NCI-H2171 treated with DMSO at 0.1 percent for 48 hours (cell line): ENCODE data around the gene USP9Y.
A peak's percentile ranks its signal among the peaks of the same experiment; 100 is the strongest.
"Not testable (repeated sequence)": the region's sequence is repeated elsewhere in the genome, so short reads cannot be mapped to it uniquely, and the experiment has no call there.

Experiments used
- DNase-seq: peaks from one replicate; lab custom pipeline; 2025; lab: John Stamatoyannopoulos, UW

The USP9Y gene

GRCh38 chrY:12701181-12701695 is at the start of gene USP9Y:
TSS of gene USP9Y (plus strand) at chrY:12701231. CDS start at chrY:12709448, 8,217 bp downstream.
- no peak for DNase-seq

DNA sequence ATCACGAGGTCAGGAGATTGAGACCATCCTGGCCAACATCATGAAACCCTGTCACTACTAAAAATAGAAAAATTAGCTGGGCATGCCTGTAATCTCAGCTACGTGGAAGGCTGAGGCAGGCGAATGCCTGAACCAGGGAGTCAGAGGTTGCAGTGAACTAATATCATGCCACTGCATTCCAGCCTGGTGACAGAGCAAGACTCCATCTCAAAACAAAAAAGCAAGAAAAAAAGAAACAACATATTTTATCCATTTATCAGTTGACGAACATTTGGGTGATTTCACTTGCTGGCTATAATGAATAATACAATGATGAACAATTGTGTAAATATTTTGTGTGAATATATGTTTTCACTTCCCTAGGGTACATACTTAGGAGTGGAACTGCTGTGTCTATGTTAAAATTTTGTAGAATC is 49.4 kb upstream of the USP9Y start:
- no peak for DNase-seq

GRCh38 chrY:12661745-12662681 is 39.0 kb upstream of the USP9Y start:
- DNase-seq: peak; percentile 77

- DNase-seq: peak; percentile 39
Measured at GRCh38 chrY:12662745-12663591, 38.1 kb upstream of the USP9Y start.

- not testable (repeated sequence) for DNase-seq
Measured at GRCh38 chrY:12663845-12664244, 37.2 kb upstream of the USP9Y start.

GRCh38 chrY:12678111-12678510 is 22.9 kb upstream of the USP9Y start:
- no peak for DNase-seq

DNA sequence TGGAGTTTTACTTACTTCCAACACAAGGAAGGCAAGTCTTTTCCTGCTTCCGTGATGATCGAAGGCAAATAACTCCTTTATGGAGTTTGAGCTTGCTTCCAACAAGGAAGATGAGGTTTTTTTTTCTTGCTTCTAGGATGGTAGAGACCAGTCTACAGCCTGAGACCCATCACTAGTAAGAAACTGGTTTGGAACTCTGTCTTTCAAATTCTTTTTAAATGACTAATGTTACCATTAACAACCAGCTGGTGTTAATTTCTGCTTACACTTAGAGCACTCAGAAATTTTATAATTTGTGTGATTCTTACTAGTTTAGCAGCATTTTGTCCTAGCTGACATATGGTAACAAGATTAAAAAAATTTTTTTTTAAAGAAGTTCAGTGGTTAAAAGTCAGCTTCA is 19.5 kb upstream of the USP9Y start:
- no peak for DNase-seq

GRCh38 chrY:12688337-12688736 is 12.7 kb upstream of the USP9Y start:
- DNase-seq: no peak

GRCh38 chrY:12700087-12700486 is 944 bp upstream of the USP9Y start:
- DNase-seq: no peak

GRCh38 chrY:12702174-12702573 is 1.1 kb downstream of the USP9Y start:
- DNase-seq: no peak

DNA sequence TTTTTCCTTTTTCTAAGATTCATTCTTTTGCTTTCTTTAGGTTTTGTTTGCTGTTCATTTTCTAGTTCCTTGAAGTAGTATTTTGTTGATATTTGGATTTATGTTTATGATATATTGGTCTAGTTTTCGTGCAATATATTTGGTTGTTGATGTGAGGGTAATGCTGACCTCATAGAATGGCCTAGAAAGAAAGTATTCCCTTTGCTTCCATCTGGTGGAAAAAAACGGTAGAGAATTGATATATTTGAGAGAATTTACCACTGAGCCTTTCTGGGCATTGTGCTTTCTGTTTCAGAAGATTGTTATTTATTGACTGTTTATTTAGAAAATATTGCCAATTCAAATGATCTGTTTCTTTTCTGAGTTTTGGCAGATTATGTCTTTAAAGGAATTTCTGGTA is 9.4 kb downstream of the USP9Y start:
- no peak for DNase-seq

- no peak for DNase-seq
Measured at GRCh38 chrY:12715376-12715775, 14.3 kb downstream of the USP9Y start.

DNA sequence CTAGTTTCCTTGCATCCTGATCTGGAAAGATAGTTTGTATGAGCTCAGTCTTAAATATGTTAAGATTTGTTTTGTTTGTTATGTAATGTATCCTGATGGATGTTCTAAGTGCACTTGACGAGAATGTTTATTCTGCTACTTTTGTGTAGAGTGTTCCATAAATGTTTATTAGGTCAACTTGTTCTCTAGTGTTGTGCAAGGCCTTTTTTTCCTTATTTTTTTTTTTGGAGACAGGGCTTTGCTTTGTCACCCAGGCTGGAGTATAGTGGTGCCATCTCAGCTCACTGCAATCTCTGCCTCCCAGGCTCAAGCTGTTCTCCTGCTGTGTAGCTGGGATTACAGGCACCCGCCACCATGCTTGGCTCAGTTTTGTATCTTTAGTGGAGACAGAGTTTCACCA is 28.7 kb downstream of the USP9Y start:
- no peak for DNase-seq

GRCh38 chrY:12733625-12734024 is 32.6 kb downstream of the USP9Y start:
- no peak for DNase-seq

DNA sequence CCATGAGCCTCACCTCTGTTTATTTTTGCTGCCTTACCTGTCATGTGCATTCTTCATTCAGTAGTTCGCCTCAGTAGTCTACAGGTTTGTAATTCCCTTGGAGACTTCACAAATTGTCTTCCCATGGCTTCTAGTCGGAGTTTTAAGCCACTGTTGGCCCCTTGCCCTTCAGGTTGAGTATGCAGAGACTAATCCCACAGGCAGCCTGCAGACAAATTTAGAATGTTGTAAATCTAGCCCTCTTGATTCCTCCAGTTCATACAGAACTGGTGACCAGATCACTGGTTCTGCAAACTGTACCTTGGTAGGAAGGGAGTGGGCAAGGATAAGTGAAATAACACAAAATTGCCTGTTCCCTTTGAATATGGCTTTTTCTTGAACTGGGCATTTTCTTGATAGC is 33.0 kb downstream of the USP9Y start:
- no peak for DNase-seq

DNA sequence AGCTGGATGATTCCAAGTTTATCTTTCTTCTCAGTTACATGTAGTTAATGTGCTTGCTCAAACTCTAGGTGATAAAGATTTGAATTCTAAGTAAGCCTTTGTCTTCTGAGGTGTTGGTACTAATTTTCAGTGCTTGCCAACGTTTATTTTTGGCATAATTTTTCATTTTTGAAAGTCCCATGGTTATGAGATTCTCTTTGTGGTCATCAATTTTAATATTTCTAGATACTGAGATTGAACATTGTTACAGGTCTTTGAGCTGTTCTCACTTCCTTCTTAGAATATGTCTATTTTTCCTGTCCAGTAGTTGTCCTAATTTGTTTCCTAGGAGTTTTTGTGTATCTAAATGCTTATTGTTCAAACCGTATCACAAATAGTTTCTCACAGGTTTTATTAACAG is 40.4 kb downstream of the USP9Y start:
- DNase-seq: no peak

- no peak for DNase-seq
Measured at GRCh38 chrY:12742725-12743124, 41.7 kb downstream of the USP9Y start.

DNA sequence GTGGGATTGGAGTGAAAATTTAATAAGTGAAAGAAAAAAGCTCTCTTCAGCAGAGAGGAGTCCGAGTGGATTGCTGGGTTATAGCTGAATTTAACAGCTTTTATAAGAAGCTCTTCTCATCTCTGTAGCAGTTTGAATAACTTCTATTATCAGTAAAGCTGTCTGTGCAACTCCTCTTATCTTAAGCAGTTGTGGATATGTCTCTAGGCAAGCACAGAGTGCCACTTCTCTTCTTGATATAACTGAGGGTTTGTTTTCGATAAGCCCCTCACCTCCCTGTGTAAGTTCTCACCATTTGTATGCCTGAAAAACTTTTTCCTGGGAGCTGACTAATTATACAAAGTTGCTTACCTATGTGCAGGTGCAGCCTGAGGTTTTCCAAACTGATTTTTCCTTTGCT is 43.1 kb downstream of the USP9Y start:
- DNase-seq: no peak

- DNase-seq: no peak
Measured at GRCh38 chrY:12749293-12749692, 48.3 kb downstream of the USP9Y start.

- DNase-seq: no peak
Measured at GRCh38 chrY:12752856-12753255, 51.8 kb downstream of the USP9Y start.

DNA sequence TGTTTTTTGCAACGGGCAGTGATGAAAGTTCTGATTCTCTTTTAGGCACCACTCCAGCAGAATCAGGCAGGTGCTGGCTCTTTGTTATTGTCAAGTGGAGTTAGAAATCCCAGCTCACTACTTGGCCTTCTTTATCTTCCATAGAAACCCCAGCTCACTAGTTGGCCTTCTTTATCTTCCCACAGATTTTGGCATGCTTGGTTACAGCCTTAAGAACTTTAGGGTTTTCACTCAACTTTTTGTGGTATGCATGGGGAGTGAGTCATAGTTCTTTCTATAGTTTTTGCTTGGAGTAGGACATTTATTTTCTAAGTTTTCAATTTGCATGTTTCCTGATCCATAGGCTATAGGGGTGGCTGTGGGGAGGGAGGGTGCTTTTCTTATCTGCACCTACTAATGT is 55.0 kb downstream of the USP9Y start:
- DNase-seq: no peak

DNA sequence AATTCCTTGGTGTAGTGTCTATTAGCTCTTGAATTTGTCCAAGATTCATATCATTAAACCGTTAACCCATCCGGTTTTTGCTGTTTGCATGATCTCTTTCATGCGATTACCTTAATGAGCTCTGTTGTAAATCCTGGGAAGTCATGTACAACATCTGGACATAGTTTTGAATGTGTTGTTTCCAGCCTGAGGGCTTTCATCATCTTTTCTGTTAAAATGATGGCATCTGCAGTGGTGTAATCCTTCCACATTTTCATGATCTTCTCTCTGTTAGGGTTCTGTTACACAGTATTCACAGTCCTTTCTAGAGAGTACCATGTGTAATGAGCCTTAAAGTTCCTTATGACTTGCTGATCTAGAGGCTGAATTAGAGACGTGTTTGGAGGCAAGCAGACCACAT is 64.9 kb downstream of the USP9Y start:
- DNase-seq: no peak

DNA sequence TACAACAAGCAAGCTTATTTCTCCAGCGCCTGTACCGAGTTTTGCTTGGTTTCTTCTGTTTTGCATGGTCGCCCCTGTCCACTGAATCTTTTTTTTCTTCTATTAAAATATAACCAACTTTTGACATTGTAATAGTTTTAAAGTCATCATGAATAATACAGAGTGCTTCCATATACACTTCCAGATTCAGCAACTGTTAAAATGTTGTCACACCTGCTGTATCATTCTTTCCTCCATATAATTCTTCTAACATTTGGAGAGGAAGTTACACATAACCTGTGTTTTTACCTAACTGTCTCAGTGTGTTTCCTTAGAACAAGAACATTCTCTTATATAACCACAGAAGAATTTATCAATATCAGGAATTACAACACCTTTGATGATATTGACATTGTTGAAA is 83.5 kb downstream of the USP9Y start:
- DNase-seq: no peak
